Stimulated activated CD8-positive, alpha-beta memory T cell treated with anti-CD3 and anti-CD28 coated beads, Interleukin-7, amount 100 ng/mL, for 24 hours (primary cell): Measurements from ENCODE around the gene SRRM1.
"Not testable (repeated sequence)": the region's sequence is repeated elsewhere in the genome, so short reads cannot be mapped to it uniquely, and the experiment has no call there.

ENCODE experiments used
- DNase-seq: peaks from one replicate; pipeline ENCODE4 v3.0.0-alpha.2; 2020; ENCODE audit warnings: low read depth

The SRRM1 gene

DNA sequence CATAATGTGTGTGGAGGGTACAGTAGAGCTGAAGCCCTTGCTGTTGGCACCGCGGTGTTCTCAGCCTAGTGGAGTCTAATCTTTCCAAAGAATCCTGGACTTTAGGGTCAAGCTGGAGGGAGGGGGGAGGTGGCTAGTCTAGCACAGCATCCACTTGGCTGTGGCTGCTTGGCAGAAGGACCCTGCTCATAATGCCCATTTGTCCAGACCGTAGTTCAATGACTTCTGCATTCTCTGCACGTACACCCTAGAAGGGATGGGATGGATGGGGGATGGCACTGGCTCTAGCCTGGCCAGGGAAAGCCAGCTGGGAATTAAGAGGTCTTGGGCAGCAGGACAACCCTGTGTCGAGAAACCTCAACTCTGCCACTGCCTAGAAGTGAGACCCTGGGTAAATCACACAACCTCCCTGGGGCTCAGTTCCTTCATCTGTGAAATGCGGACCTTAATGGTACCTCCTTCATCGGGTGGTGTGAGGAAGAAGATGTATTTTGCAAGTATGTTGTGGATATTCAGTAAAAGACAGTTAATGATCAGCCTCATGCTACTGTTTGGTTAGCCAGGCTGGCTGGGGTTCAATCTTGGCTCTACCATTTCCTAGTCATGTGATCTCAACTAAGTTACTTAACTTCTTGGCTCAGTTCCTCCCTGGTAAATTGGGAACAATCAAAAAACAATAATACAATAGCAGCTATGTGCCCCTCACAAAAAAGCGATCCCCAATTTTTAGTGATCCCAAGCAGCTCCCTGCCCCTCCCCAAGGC is 75.0 kb downstream of the SRRM1 start:
- no peak for DNase-seq

DNA sequence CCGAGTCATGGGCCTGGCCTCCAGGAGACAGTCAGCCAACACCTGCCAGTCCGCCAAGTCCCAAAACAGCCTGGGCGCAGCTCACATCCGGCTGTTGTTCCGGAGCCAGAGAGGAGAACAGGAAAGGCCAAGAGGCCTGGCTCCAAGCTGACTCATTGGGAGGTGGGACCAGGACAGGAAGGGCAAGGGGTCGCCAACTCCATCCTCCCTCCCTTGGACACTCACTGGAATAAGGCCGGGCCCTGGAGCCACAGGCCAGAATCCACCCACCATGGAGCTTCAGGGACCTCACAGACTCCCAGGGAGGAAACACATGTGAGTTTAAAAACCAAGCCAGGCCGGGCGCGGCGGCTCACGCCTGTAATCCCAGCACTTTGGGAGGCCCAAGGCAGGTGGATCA is 77.0 kb downstream of the SRRM1 start:
- no peak for DNase-seq

DNA sequence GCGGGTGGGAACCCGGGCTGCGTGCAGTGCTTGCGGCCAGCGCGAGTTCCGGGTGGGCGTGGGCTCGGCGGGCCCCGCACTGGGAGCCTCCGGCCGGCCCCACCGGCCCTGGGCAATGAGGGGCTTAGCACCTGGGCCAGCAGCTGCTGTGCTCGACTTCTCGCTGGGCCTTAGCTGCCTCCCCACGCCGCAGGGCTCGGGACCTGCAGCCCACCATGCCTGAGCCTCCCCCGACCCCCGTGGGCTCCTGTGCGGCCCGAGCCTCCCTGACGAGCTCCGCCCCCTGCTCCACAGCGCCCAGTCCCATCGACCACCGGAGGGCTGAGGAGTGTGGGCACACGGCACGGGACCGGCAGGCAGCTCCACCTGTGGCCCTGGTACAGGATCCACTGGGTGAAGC is 78.4 kb downstream of the SRRM1 start:
- DNase-seq = no peak

DNA sequence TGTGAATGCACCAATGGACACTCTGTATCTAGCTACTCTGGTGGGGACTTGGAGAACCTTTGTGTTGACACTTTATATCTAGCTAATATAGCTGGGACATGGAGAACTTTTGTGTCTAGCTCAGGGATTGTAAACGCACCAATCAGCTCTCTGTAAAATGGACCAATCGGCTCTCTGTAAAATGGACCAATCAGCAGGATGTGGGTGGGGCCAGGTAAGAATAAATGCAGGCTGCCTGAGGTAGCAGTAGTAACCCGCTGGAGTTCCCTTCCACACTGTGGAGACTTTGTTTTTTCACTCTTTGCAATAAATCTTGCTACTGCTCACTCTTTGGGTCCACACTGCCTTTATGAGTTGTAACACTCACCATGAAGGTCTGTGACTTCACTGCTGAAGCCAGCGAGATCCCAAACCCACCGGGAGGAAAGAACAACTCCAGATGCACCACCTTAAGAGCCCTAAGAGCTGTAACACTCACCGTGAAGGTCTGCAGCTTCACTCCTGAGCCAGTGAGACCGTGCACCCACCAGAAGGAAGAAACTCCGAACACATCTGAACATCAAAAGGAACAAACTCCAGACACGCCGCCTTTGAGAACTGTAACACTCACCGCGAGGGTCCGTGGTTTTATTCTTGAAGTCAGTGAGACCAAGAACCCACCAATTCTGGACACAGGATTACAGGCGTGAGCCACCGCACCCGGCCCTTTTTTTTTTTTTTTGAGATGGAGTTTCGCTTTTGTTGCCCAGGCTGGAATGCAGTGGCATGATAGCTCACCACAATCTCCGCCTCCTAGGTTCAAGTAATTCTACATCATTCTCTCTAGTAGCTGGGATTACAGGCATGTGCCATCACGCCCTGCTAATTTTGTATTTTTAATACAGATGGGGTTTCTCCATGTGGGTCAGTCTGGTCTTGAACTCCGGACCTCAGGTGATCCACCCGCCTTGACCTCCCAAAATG is 79.3 kb downstream of the SRRM1 start:
- DNase-seq = not testable (repeated sequence)
